K562 (cell line): ENCODE results near the gene HK1. TPM values are rescaled to one million over a fixed set of nuclear protein-coding genes. Genes with fewer than 3 reads are reported as not detected.

ENCODE experiments used
- CHD1 ChIP-seq: fragments of 200-600 bp; sonication (generic); IDR thresholded peaks from one replicate; pipeline ENCODE4 v1.6.1; 2012; ENCODE audit warnings: mild to moderate bottlenecking, moderate library complexity, low read length, inconsistent platforms
- CREB1 ChIP-seq, 2 experiments: sonication (generic) in 1 of 2; formaldehyde crosslinking in 1 of 2; IDR thresholded peaks; 2 replicates each; pipeline versions ENCODE4 v1.6.1 to v1.8.0; 2012 to 2022; ENCODE audit warnings: inconsistent platforms in 1 of 2, mild to moderate bottlenecking in 1 of 2, missing genetic modification reagents in 1 of 2, moderate library complexity in 1 of 2
- DIDO1 ChIP-seq: fragments of 450-650 bp; IDR thresholded peaks from 2 replicates; pipeline ENCODE4 v1.6.1; 2016; ENCODE audit warnings: low read depth, missing biosample characterization, missing genetic modification characterization
- KDM2B ChIP-seq: fragments of 250-450 bp; sonication (Bioruptor Pico); IDR thresholded peaks from 2 replicates; pipeline ENCODE4 v1.8.0; 2021; ENCODE audit warnings: mild to moderate bottlenecking, moderate library complexity
- MAZ ChIP-seq, 2 experiments: fragments of 450-650 bp in 1 of 2; sonication (generic) in 1 of 2; formaldehyde crosslinking; IDR thresholded peaks in 1 of 2; conservative IDR thresholded peaks in 1 of 2; 2 replicates each; pipeline versions ENCODE4 v1.4.0 to v1.5.0; 2020; ENCODE audit warnings: mild to moderate bottlenecking in 1 of 2, missing genetic modification reagents in 1 of 2
- MCM2 ChIP-seq: fragments of 450-650 bp; IDR thresholded peaks from 2 replicates; pipeline ENCODE4 v1.6.1; 2017; ENCODE audit warnings: low read depth, mild to moderate bottlenecking
- NBN ChIP-seq: fragments of 450-650 bp; IDR thresholded peaks from 2 replicates; pipeline ENCODE4 v1.6.1; 2016; ENCODE audit warnings: low read depth, mild to moderate bottlenecking
- NR4A1 ChIP-seq, 2 experiments: fragments of 250-450 bp in 1 of 2; fragments of 450-650 bp in 1 of 2; sonication (Bioruptor Pico) in 1 of 2; IDR thresholded peaks; 2 replicates each; pipeline versions ENCODE4 v1.4.0 to v1.6.1; 2016 to 2020; ENCODE audit warnings: mild to moderate bottlenecking in 2 of 2, missing compliant biosample characterization in 1 of 2, missing genetic modification characterization in 1 of 2, moderate library complexity in 1 of 2
- PYGO2 ChIP-seq: fragments of 450-650 bp; IDR thresholded peaks from 2 replicates; pipeline ENCODE4 v1.6.1; 2016; ENCODE audit warnings: mild to moderate bottlenecking, missing genetic modification characterization, moderate library complexity, missing compliant biosample characterization
- SRSF7 ChIP-seq: fragments of 200-400 bp; formaldehyde crosslinking; optimal IDR thresholded peaks from 2 replicates; pipeline ENCODE3; 2017; ENCODE audit warnings: mild to moderate bottlenecking, low read depth, low read length
- TCF7 ChIP-seq: sonication (generic); IDR thresholded peaks from 2 replicates; pipeline ENCODE4 v1.6.1; 2016; ENCODE audit warnings: antibody characterized with exemption, borderline replicate concordance
- YY1 ChIP-seq, 3 experiments: IDR thresholded peaks; 2 replicates each; pipeline ENCODE4 v1.6.1; 2011; ENCODE audit warnings: low read length in 2 of 3, mild to moderate bottlenecking in 2 of 3, moderate library complexity in 2 of 3, borderline replicate concordance in 1 of 3, control low read depth in 1 of 3, low read depth in 1 of 3; ENCODE audit not compliant: insufficient read depth in 3 of 3, insufficient replicate concordance in 2 of 3, control insufficient read depth in 1 of 3, insufficient read length in 1 of 3; ENCODE audit errors: extremely low read depth in 1 of 3
- ZC3H4 ChIP-seq: sonication (generic); formaldehyde crosslinking; IDR thresholded peaks from 2 replicates; pipeline ENCODE4 v1.9.0; 2021; ENCODE audit warnings: missing genetic modification reagents, borderline replicate concordance
- ZNF165 ChIP-seq: fragments of 250-450 bp; sonication (Bioruptor Pico); IDR thresholded peaks from 2 replicates; pipeline ENCODE4 v1.4.0; 2020; ENCODE audit warnings: borderline replicate concordance
- ZNF239 ChIP-seq: fragments of 250-450 bp; sonication (Bioruptor Pico); IDR thresholded peaks from 2 replicates; pipeline ENCODE4 v1.4.0; 2020; ENCODE audit warnings: mild to moderate bottlenecking
- polyA plus RNA-seq, 8 experiments: library from polyadenylated mRNA; depleted of rRNA in 4 of 8; stranded (reverse) in 5 of 8; unstranded in 3 of 8; fragments of >200 nt; fragmentation: Nextera tagmentation in 2 of 8; fragmentation: Illumina TruSeq in 1 of 8; extraction: Ambion mirVana in 2 of 8; extraction: Trizol in 1 of 8; gene quantifications; 2 replicates each; pipeline versions ENCODE4 v1.2.1 to v1.2.3, GENCODE V29; 2011 to 2014; ENCODE audit warnings: inconsistent platforms in 1 of 8, missing spikeins in 1 of 8
- total RNA-seq, 7 experiments: library from RNA; depleted of rRNA in 6 of 7; stranded (reverse); fragments of >200 nt in 6 of 7; fragmentation: Illumina TruSeq in 2 of 7; extraction: Trizol in 2 of 7; gene quantifications; 2 replicates each; pipeline versions ENCODE4 v1.2.1 to v1.2.3, GENCODE V29; 2011 to 2021; ENCODE audit warnings: low replicate concordance in 1 of 7
- TF ChIP-seq, protein P1 (sequence below), 2 experiments: IDR thresholded peaks; 2 replicates each; pipeline ENCODE4 v1.6.1; 2011; ENCODE audit warnings: borderline replicate concordance in 1 of 2, control low read depth in 1 of 2, low read depth in 1 of 2, low read length in 1 of 2, mild to moderate bottlenecking in 1 of 2, mixed read lengths in 1 of 2, moderate library complexity in 1 of 2; ENCODE audit not compliant: insufficient read depth in 1 of 2, insufficient read length in 1 of 2, poor library complexity in 1 of 2, severe bottlenecking in 1 of 2; ENCODE audit errors: extremely low read depth in 1 of 2
- TF ChIP-seq, protein P2 (sequence below): conservative IDR thresholded peaks from 2 replicates; pipeline ENCODE4 v1.6.1; 2011; ENCODE audit warnings: low read depth, mild to moderate bottlenecking, low read length; ENCODE audit not compliant: control insufficient read depth
- TF ChIP-seq, protein P3 (sequence below): fragments of 250-450 bp; sonication (Bioruptor Pico); IDR thresholded peaks from 2 replicates; pipeline ENCODE4 v1.4.0; 2020; ENCODE audit warnings: borderline replicate concordance
- TF ChIP-seq, protein P4 (sequence below): fragments of 450-650 bp; formaldehyde crosslinking; IDR thresholded peaks from 2 replicates; pipeline ENCODE4 v1.4.0; 2020; ENCODE audit warnings: mild to moderate bottlenecking

The HK1 gene
- total and polyA plus RNA-seq, 9 of the 15 experiments (the other 6 are each of a cell fraction or from before 2014, with no cell fraction given), result 29.2 to 444 (median 193) TPM

DNA sequence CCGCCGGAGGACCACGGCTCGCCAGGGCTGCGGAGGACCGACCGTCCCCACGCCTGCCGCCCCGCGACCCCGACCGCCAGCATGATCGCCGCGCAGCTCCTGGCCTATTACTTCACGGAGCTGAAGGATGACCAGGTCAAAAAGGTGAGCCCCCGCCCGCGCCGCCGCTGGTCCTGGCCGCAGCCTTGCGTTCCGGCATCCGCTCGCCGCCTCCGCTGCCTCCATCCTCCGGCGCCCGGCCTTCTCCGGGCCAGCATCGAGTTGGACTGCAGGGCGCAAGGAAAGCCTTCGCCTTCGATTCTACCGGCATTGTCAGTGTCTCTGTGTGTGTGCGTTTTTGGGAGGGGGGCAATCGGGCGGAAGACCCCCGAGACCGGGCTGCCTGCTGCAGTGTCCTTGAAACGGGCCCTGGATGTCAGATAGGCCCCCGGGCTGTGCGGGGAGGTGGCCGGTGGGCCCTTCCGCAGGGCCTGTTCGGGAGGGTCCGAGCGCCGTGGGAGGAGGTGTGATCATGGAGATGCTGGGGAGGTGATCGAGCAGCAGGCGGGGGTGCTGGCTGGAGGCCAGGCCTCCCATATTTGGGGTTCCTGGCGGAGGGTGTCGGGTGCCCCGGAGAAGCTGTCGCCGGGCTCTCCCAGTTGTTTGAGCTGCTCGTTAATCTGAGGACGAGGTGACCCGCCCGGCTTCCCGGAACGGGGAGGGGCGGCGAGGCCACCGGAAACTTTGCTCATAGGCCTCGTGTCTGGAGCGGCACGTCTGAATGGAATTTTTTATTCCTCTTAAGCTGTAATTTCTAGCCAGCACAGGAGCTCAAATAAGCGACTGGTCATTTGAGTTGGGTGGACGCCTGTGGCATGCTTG is 40.8 kb downstream of the HK1 start (continued):
- TF ChIP-seq, protein P1, sequence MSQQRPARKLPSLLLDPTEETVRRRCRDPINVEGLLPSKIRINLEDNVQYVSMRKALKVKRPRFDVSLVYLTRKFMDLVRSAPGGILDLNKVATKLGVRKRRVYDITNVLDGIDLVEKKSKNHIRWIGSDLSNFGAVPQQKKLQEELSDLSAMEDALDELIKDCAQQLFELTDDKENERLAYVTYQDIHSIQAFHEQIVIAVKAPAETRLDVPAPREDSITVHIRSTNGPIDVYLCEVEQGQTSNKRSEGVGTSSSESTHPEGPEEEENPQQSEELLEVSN (IDR thresholded peaks at IDR 0.05; ENCODE audit: borderline replicate concordance in 1 of 2, extremely low read depth in 1 of 2, insufficient read depth in 1 of 2, insufficient read length in 1 of 2, low read depth in 1 of 2, low read length in 1 of 2, poor library complexity in 1 of 2, severe bottlenecking in 1 of 2), result peak in 1 of 2 experiments; percentile 65
- TF ChIP-seq ZNF239 (CRISPR knock-in tag) (no peak), NR4A1 (CRISPR knock-in tag; IDR thresholded peaks at IDR 0.05) (0 out of 2 replicates have a peak, but pooled peaks have one; percentile 32), NR4A1 (tag; IDR thresholded peaks at IDR 0.05) (no peak), MCM2 (no peak), MAZ (CRISPR knock-in tag; conservative IDR thresholded peaks at IDR 0.05 in 1 of 2, IDR thresholded peaks at IDR 0.05 in 1 of 2) (0 out of 4 replicates have a peak, but pooled peaks of 1 of the 2 experiments have one; percentile 12), TCF7 (no peak), PYGO2 (tag) (no peak), ZC3H4 (CRISPR knock-in tag) (no peak), CREB1 (IDR thresholded peaks at IDR 0.05) (0 out of 2 replicates have a peak, but pooled peaks have one; percentile 8), CREB1 (CRISPR knock-in tag; IDR thresholded peaks at IDR 0.05) (no peak), KDM2B (CRISPR knock-in tag) (peak; percentile 37; the same call in 1 of the 2 replicates), CHD1 (peak; percentile 47), DIDO1 (tag) (0 out of 2 replicates have a peak, but pooled peaks have one; percentile 14), SRSF7 (no peak), YY1 (IDR thresholded peaks at IDR 0.05; ENCODE audit: borderline replicate concordance in 1 of 3, control insufficient read depth in 1 of 3, extremely low read depth in 1 of 3, insufficient read depth in 3 of 3, insufficient read length in 1 of 3, insufficient replicate concordance in 2 of 3, low read depth in 1 of 3, low read length in 2 of 3) (peak in 1 of 3 experiments; percentile 4), ZNF165 (CRISPR knock-in tag) (0 out of 2 replicates have a peak, but pooled peaks have one; percentile 33), NBN (no peak)
- TF ChIP-seq, protein P2, sequence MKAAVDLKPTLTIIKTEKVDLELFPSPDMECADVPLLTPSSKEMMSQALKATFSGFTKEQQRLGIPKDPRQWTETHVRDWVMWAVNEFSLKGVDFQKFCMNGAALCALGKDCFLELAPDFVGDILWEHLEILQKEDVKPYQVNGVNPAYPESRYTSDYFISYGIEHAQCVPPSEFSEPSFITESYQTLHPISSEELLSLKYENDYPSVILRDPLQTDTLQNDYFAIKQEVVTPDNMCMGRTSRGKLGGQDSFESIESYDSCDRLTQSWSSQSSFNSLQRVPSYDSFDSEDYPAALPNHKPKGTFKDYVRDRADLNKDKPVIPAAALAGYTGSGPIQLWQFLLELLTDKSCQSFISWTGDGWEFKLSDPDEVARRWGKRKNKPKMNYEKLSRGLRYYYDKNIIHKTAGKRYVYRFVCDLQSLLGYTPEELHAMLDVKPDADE, result peak; percentile 46; the same call in 1 of the 2 replicates
- TF ChIP-seq, protein P3, sequence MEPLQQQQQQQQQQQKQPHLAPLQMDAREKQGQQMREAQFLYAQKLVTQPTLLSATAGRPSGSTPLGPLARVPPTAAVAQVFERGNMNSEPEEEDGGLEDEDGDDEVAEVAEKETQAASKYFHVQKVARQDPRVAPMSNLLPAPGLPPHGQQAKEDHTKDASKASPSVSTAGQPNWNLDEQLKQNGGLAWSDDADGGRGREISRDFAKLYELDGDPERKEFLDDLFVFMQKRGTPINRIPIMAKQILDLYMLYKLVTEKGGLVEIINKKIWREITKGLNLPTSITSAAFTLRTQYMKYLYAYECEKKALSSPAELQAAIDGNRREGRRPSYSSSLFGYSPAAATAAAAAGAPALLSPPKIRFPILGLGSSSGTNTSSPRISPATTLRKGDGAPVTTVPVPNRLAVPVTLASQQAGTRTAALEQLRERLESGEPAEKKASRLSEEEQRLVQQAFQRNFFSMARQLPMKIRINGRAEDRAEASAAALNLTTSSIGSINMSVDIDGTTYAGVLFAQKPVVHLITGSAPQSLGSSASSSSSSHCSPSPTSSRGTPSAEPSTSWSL (CRISPR knock-in tag), result peak; percentile 65; the same call in 1 of the 2 replicates
- TF ChIP-seq, protein P4, sequence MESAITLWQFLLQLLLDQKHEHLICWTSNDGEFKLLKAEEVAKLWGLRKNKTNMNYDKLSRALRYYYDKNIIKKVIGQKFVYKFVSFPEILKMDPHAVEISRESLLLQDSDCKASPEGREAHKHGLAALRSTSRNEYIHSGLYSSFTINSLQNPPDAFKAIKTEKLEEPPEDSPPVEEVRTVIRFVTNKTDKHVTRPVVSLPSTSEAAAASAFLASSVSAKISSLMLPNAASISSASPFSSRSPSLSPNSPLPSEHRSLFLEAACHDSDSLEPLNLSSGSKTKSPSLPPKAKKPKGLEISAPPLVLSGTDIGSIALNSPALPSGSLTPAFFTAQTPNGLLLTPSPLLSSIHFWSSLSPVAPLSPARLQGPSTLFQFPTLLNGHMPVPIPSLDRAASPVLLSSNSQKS (CRISPR knock-in tag), result no peak
